HG03196 (cell line): ENCODE measurements around the gene NKD2.

Source experiments
- ATAC-seq: cut with Tn5 transposase; IDR thresholded peaks from one replicate; pipeline ENCODE4 v1.9.1; 2021; ENCODE audit not compliant: unreplicated experiment

NKD2 gene

DNA sequence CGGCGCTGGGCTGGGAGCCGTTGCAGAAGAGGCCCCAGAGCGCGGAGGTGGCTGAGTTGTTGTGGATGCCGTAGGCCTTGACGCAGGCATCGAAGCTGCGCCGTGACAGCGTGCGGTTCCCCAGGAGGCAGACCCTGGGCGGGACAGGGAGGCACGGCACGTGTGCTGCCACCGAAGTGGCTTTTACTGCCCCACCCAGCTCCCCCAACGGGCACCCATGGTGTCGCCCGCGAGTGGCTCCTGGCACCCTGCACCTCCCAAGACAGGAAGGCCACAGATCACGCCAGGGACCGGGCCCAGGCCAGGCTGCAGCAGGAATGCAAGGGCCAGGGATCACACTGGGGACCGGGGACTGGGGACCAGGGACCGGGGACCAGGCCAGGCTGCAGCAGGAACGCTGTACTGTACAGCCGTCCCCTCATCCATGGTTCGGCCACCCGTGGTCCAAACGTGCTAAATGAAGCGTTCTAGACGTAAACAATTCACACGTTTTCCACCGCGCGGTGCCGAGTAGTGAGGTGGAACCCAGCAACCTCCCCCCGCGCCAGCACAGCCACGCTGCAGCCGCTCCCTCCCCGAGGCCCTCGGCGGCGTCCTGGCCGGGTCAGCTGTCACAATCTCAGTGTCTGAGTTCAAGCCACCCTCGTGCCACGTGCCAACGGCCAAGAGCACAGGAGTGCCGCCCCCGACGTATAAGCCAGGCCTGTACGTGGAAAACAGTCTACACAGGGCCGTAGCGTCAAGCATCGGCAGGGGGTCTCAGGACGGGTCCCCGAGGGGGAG is 75.4 kb downstream of the NKD2 start:
- no peak for ATAC-seq

DNA sequence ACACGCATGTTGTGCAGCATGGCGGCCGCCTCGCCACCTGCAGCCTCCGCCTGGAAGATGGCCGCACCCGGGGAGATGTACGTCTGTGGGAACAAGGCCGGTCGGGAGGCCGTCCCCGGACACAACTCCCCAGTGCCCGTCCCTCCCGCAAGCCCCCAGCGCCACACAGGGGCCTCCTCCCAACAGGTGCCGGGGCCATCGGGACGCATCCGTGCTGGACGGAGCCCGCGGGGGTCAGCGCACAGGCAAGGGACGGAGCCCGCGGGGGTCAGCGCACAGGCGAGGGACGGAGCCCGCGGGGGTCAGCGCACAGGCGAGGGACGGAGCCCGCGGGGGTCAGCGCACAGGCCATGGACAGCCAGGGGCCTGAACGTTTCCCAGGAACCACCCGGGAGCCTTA is 76.8 kb downstream of the NKD2 start:
- no peak for ATAC-seq

DNA sequence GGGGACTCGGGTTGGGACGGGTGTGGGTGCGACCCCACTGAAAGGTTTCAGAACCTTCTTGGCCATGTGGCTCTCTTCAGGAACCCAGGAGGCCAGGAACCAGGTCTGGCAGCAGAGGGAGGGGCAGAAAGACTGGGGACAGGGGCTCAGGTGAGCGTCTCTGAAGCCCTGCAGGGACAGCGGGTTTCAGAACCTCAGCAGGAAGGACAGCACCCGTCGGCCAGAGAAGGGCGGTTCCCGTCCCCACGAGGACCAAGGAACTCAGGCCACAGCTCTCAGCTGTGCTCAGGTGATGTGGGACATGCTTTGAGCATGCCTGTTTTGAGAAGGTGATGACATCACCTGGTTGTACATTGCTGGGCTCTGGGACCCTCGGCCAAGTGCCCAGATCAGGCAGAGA is 77.5 kb downstream of the NKD2 start:
- ATAC-seq = no peak

DNA sequence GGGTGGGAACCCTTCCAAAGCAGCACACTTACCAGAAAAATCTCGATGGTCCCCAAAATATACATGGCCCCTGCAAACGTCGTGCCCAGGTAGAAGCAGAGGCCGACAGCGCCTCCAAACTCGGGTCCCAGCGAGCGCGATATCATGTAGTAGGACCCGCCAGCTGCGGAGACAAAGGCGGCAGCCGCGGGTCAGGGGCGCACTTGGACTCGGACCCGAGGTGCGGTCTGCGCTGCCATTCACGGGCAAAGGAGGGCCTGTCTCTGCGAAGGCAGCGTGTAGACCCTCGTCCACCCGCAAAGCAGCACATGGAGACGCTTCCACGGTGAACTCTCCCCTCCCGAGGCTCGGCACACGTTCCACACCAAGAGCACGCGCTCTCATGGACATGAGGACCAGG is 78.3 kb downstream of the NKD2 start:
- no peak for ATAC-seq

GRCh38 chr5:1087428-1087827 is 78.8 kb downstream of the NKD2 start:
- no peak for ATAC-seq

- no peak for ATAC-seq
Measured at GRCh38 chr5:1088031-1088430, 79.4 kb downstream of the NKD2 start.
